SK-N-SH treated with all-trans-retinoic acid at 6 μM for 48 hours (cell line): Measurements from ENCODE around the gene CLEC16A.

Experiments
- BACH2 ChIP-seq: fragments of 250-450 bp; sonication (Bioruptor Pico); IDR thresholded peaks from 2 replicates; pipeline ENCODE4 v1.9.0; 2021; ENCODE audit warnings: mild to moderate bottlenecking, borderline replicate concordance
- CSRNP3 ChIP-seq: fragments of 250-450 bp; sonication (Bioruptor Pico); IDR thresholded peaks from 2 replicates; pipeline ENCODE4 v1.5.1; 2021; ENCODE audit warnings: mild to moderate bottlenecking, moderate library complexity
- ESRRG ChIP-seq: fragments of 250-450 bp; sonication (Bioruptor Pico); IDR thresholded peaks from 2 replicates; pipeline ENCODE4 v1.6.1; 2021; ENCODE audit warnings: mild to moderate bottlenecking
- GLIS3 ChIP-seq: fragments of 250-450 bp; sonication (Bioruptor Pico); IDR thresholded peaks from 2 replicates; pipeline ENCODE4 v1.5.0; 2020; ENCODE audit warnings: mild to moderate bottlenecking, moderate library complexity
- PATZ1 ChIP-seq: fragments of 250-450 bp; sonication (Bioruptor Pico); IDR thresholded peaks from 2 replicates; pipeline ENCODE4 v1.8.0; 2020; ENCODE audit warnings: mild to moderate bottlenecking, moderate library complexity, borderline replicate concordance
- PPARA ChIP-seq: fragments of 250-450 bp; sonication (Bioruptor Pico); IDR thresholded peaks from 2 replicates; pipeline ENCODE4 v1.5.0; 2020; ENCODE audit warnings: mild to moderate bottlenecking, borderline replicate concordance
- RARB ChIP-seq: fragments of 250-450 bp; sonication (Bioruptor Pico); IDR thresholded peaks from 2 replicates; pipeline ENCODE4 v1.8.0; 2021; ENCODE audit warnings: mild to moderate bottlenecking, moderate library complexity
- TSHZ2 ChIP-seq: fragments of 250-450 bp; sonication (Bioruptor Pico); IDR thresholded peaks from 2 replicates; pipeline ENCODE4 v1.5.0; 2020; ENCODE audit warnings: mild to moderate bottlenecking, moderate library complexity
- ZC3H10 ChIP-seq: fragments of 250-450 bp; sonication (Bioruptor Pico); IDR thresholded peaks from 2 replicates; pipeline ENCODE4 v1.5.1; 2021; ENCODE audit warnings: mild to moderate bottlenecking, moderate library complexity
- ZNF8 ChIP-seq: fragments of 450-650 bp; formaldehyde crosslinking; IDR thresholded peaks from 2 replicates; pipeline ENCODE4 v1.5.0; 2020; ENCODE audit warnings: mild to moderate bottlenecking, moderate library complexity

DNA sequence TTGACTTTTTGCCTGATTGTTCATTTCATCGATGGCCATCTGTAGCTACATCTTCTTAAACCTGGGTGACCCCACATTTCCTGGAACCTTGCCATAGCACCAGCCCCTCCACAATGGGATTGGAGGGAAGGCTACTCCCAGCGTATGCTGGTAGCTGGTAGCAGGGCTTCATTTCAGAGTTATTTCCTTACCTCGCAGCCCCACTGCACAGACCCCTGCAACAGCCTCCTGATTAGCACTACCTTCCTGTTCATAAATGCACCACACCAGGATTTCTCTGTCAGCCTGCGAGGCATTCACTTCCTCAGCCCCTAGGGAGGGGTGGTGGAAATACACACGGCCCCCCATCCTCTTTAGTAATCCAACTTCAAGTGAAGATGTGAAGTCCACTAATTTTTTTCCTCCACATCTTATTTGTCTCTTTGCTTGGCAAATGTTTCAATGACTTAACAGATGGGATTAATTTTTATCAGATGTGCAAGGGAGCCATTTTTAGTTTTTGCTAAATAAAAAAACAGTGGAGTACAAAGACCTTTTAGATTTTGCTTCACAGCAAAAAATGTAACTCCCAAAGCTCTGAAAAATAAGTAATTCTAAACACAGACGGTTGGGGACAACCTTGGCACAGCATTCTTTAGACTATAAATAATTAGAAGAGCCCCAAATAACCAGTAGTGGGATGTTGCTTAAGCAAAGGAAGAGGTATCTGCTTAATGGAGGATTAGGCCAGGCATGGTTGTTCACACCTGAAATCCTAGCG lies 76.6 kb downstream of the CLEC16A start:
- TF ChIP-seq PATZ1 (CRISPR knock-in tag) (no peak), ESRRG (no peak), PPARA (CRISPR knock-in tag) (no peak), GLIS3 (CRISPR knock-in tag) (no peak), ZC3H10 (CRISPR knock-in tag) (no peak), RARB (CRISPR knock-in tag) (no peak), CSRNP3 (CRISPR knock-in tag) (no peak), TSHZ2 (CRISPR knock-in tag) (no peak), ZNF8 (CRISPR knock-in tag) (no peak), BACH2 (no peak)
